ENCODE measurements around the gene GARNL3. TPM values are rescaled to one million over a fixed set of nuclear protein-coding genes. Genes with fewer than 3 reads are reported as not detected.

GARNL3 gene
- total and polyA plus RNA-seq, 2 experiments from 2014 or later, result 8.7 to 21.9 TPM

DNA sequence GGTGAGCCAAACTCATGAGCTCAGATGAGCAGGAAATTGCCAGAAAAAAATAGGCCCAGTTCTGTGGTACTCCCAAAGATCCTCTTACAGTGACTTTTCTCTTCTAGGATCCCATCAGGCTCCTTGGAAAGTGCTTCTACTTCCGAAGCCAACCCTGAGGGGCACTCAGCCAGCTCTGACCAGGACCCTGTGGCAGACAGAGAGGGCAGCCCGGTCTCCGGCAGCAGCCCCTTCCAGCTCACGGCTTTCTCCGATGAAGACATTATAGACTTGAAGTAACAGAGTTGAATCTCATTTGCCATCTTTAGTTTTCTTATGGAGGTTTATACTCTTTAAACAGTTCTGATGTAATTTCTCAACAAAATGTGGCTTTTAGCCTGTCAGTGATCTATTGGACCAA lies 128.4 kb downstream of the GARNL3 start (continued):
- TF ChIP-seq, protein P1, sequence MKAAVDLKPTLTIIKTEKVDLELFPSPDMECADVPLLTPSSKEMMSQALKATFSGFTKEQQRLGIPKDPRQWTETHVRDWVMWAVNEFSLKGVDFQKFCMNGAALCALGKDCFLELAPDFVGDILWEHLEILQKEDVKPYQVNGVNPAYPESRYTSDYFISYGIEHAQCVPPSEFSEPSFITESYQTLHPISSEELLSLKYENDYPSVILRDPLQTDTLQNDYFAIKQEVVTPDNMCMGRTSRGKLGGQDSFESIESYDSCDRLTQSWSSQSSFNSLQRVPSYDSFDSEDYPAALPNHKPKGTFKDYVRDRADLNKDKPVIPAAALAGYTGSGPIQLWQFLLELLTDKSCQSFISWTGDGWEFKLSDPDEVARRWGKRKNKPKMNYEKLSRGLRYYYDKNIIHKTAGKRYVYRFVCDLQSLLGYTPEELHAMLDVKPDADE (IDR thresholded peaks at IDR 0.05), result no peak
- no peak for TF ChIP-seq CTCF (conservative IDR thresholded peaks at IDR 0.05; ENCODE audit: low read depth in 2 of 2)

DNA sequence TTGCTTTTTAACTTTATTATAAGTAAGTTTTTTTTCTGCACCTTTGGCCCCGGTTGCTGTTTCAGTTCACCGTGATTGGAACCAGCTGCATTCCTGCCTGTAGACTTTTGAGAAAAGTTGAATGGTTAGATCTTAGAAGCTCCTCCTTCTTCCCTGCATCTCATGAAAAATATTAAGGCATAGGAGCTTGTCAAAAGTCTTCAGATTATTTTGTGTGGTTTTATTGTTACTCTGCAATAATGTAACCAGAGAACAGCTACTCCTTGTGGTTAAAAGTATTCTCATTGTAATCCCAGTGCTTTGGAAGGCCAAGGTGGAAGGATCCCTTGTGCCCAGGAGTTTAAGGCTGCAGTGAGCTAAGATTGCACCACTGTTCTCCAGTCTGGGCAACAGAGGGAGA lies 129.1 kb downstream of the GARNL3 start:
- Mint-ChIP-seq H3K9me3 (no peaks in the 10 kb centered on the region; the same call in 2 of the 3 replicates), H3K27me3 (ENCODE audit: insufficient read depth, low read depth, poor library complexity) (peaks cover 6% of the 10 kb centered on the region), H3K4me3 (no peak overlapping the region), H3K4me1 (peaks cover 18% of the 10 kb centered on the region), H3K36me3 (ENCODE audit: low read depth) (no peaks in the 10 kb centered on the region), H3K27ac (no peak overlapping the region)
- Histone ChIP-seq H3K79me2 (replicated peaks; ENCODE audit: insufficient read depth) (peaks cover 5% of the 10 kb centered on the region), H3K27me3 (ENCODE audit: insufficient read depth) (0 out of 2 replicates have a peak, but pooled peaks cover 13% of the 10 kb centered on the region), H3K4me1 (ENCODE audit: insufficient read depth) (peaks cover 9% of the 10 kb centered on the region), H4K20me1 (replicated peaks; ENCODE audit: insufficient read depth) (peaks cover 3% of the 10 kb centered on the region; the same call in 1 of the 2 replicates), H2AFZ (no peak overlapping the region), H3K9me2 (ENCODE audit: insufficient read depth) (no peaks in the 10 kb centered on the region), H3K27ac (ENCODE audit: low read depth) (no peak overlapping the region), H3F3A (replicated peaks; ENCODE audit: low read depth) (no peaks in the 10 kb centered on the region; the same call in 1 of the 2 replicates), H3K4me2 (no peak overlapping the region), H3K36me3 (ENCODE audit: insufficient read depth) (no peaks in the 10 kb centered on the region), H3K4me3 (no peak overlapping the region)
- DNase-seq (ENCODE audit: low spot score) (no peak), ATAC-seq (no peak)
- TF ChIP-seq REST (IDR thresholded peaks at IDR 0.05; ENCODE audit: unreplicated experiment), result no peak
- peak in 1 of 2 experiments; percentile 15; a peak in 1 of 4 replicates for TF ChIP-seq CTCF (conservative IDR thresholded peaks at IDR 0.05; ENCODE audit: low read depth in 2 of 2)
- TF ChIP-seq CREB1 (CRISPR knock-in tag; IDR thresholded peaks at IDR 0.05; ENCODE audit: low read depth), result no peak
- TF ChIP-seq ZNF331 (CRISPR knock-in tag; IDR thresholded peaks at IDR 0.05; ENCODE audit: low read depth), result no peak
- no peak for TF ChIP-seq JUNB (IDR thresholded peaks at IDR 0.05; ENCODE audit: unreplicated experiment)
- no peak for TF ChIP-seq EZH2phosphoT487 (IDR thresholded peaks at IDR 0.05; ENCODE audit: unreplicated experiment)
- no peak for TF ChIP-seq EZH2 (IDR thresholded peaks at IDR 0.05; ENCODE audit: low read depth, unreplicated experiment)
- no peak for TF ChIP-seq STAT1 (IDR thresholded peaks at IDR 0.05; ENCODE audit: unreplicated experiment)
